ENCODE data around the gene ELAPOR2. TPM values are rescaled to one million over a fixed set of nuclear protein-coding genes. Genes with fewer than 3 reads are reported as not detected.
"Not testable (repeated sequence)": the region's sequence is repeated elsewhere in the genome, so short reads cannot be mapped to it uniquely, and the experiment has no call there.

Gene ELAPOR2, protein sequence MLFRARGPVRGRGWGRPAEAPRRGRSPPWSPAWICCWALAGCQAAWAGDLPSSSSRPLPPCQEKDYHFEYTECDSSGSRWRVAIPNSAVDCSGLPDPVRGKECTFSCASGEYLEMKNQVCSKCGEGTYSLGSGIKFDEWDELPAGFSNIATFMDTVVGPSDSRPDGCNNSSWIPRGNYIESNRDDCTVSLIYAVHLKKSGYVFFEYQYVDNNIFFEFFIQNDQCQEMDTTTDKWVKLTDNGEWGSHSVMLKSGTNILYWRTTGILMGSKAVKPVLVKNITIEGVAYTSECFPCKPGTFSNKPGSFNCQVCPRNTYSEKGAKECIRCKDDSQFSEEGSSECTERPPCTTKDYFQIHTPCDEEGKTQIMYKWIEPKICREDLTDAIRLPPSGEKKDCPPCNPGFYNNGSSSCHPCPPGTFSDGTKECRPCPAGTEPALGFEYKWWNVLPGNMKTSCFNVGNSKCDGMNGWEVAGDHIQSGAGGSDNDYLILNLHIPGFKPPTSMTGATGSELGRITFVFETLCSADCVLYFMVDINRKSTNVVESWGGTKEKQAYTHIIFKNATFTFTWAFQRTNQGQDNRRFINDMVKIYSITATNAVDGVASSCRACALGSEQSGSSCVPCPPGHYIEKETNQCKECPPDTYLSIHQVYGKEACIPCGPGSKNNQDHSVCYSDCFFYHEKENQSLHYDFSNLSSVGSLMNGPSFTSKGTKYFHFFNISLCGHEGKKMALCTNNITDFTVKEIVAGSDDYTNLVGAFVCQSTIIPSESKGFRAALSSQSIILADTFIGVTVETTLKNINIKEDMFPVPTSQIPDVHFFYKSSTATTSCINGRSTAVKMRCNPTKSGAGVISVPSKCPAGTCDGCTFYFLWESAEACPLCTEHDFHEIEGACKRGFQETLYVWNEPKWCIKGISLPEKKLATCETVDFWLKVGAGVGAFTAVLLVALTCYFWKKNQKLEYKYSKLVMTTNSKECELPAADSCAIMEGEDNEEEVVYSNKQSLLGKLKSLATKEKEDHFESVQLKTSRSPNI
- 10 to 100 TPM; 18.7 to 34.5 (median 19.0) TPM for total RNA-seq

DNA sequence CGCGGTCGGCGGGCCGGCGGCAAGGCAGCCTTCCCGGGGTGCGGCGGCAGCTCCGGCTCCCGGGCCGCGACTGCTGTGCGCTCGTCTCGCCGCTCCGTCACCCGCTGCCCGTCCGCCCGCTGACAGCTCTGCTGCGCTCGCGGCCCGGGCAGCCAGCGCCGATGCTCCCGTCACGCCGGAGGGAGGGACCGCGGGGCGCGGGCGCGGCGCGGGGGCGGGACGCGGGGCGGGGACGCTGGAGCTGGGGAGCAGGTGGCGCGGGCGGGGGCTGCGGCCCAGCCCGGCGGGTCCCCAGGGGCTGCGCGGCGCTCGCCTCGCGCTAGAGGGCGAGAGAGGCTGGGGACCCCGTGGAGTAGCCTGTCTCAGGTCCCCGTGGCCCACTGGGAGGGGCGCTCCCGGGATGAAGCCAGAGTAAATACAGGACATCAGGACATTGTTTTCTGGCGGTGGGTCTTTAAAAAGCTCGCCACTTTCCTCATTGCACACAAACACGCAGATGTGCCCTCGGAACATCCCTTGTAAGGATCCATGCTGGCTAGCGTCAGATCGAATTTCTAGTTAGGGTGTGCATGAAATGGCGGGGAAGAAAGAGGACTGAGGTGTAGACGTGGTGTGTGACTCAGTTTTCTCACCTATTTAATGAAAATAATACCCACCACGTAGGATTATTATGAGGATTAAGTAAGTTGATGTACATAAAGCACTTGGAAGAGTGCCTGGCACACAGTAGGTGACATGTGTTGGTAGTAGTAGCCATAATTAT, at the start of gene ELAPOR2:
Gene ELAPOR2 (minus strand): TSS at position 130 of the 763 bp plus-strand sequence. CDS start 141 bp downstream, outside the sequence.
- TF ChIP-seq, protein P1, sequence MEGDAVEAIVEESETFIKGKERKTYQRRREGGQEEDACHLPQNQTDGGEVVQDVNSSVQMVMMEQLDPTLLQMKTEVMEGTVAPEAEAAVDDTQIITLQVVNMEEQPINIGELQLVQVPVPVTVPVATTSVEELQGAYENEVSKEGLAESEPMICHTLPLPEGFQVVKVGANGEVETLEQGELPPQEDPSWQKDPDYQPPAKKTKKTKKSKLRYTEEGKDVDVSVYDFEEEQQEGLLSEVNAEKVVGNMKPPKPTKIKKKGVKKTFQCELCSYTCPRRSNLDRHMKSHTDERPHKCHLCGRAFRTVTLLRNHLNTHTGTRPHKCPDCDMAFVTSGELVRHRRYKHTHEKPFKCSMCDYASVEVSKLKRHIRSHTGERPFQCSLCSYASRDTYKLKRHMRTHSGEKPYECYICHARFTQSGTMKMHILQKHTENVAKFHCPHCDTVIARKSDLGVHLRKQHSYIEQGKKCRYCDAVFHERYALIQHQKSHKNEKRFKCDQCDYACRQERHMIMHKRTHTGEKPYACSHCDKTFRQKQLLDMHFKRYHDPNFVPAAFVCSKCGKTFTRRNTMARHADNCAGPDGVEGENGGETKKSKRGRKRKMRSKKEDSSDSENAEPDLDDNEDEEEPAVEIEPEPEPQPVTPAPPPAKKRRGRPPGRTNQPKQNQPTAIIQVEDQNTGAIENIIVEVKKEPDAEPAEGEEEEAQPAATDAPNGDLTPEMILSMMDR (IDR thresholded peaks at IDR 0.05), result no peak
- ATAC-seq (ENCODE audit: low FRiP score) (peak; percentile 96), DNase-seq (ENCODE audit: low spot score) (peak; percentile 27)

DNA sequence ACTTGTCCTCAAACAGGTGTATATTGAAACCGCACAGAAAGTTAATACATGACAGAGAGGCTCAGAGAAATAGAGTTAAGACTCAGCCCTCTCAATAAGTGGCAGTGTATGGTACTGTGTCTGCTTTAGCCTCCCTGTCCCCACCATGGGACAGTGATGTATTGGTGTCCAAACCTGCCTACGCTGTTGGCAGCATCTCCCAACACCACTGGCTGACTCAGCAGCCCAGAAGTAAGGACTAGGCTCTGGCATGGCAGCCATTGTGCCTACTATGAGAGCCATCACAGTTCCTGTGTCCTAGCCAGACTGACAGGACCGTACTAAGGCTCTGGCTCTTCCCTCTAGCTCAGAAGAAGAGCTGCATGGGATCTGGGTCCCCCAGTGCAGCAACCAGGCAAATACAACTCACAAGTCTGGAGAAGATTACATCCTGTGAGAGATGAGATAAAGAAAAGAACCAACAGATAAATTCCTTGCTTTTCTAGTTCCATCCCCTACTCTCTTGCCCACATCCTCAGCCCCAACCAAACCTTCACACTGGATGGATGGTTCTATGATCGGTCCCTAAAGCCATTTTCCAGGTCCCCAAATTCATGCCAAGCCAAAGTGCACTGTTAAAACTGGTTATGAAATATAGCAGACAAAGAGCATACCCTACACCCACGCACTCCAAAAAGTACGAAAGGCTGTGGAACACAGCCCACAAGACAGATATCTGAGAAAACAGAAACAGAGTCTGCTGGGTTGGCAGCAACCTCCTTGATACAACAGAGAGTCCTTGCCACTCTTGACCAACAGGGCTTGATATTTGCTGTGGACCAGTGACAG, 48.7 kb upstream of the ELAPOR2 start:
- ATAC-seq (ENCODE audit: low FRiP score) (no peak), DNase-seq (ENCODE audit: low spot score) (no peak)
- TF ChIP-seq, protein P1 (IDR thresholded peaks at IDR 0.05), result no peak

DNA sequence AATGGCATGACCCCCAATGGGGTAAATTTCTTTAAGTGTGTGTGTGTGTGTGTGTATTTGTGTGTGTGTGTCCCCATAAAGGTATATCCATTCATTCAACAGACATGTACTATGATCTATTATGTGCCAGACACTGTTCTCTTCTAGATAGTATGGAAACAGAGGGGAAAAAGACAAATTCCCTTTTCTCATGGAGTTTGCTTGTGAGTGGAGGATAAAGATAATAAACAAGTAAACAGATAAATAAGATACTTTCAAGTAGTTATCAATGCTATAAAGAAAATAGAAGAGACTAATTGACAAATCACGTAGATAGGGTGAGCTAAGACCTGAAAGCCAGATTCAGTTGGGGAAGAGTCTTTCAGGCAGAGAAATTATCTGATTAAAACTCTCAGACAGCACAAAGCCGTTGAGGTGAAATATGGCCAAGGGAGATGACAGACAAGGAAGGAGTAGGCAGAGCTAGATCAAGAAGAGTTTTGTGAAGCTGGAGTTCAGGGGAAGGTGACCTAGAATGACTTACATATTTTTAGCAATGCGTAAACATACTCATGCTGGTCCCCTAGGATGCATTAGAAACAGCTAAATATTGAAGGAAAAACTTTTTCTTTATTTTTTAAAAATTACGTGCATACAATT, 47.6 kb upstream of the ELAPOR2 start:
- TF ChIP-seq, protein P1 (IDR thresholded peaks at IDR 0.05), result no peak
- DNase-seq (ENCODE audit: low spot score) (no peak), ATAC-seq (ENCODE audit: low FRiP score) (no peak)

DNA sequence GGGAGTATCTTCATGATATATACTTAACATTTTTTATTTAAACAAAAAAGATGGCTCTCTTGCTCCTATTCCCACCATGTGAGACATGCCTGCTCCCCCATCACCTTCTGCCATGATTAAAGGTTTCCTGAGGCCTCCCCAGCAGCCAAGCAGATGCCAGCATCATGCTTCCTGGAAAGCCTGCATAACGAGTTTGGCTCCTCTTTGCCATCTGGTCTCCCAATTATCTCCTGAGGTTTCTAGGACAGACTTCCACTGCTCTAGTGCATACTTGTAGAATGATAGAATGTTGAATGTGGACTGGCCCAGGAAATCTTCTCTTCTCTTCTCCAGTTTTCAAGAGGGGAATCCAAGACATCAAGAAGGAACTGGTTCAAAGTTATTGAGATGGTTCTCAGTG, 45.9 kb upstream of the ELAPOR2 start:
- no peak for ATAC-seq (ENCODE audit: low FRiP score)
- TF ChIP-seq, protein P1 (IDR thresholded peaks at IDR 0.05), result no peak
- DNase-seq (ENCODE audit: low spot score), result no peak

DNA sequence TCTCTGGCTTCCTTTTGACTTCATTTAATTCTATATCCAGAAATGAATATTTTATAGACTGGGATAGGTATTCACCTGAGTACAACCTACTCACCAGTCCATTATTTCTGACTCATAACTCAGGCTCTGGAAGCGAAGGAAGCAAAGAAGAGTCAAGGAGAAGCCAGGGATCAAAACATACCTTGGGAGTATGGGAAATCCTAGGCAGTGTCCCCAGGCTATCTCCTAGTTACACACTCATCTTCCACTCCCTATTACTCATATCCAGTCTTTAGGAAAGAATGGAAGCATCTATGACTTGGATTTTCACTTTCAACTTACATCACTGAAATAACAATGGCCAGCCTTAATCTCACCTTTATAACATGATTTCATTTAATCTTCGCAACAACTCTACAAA, 40.9 kb upstream of the ELAPOR2 start:
- TF ChIP-seq, protein P1 (IDR thresholded peaks at IDR 0.05), result no peak
- DNase-seq (ENCODE audit: low spot score) (no peak), ATAC-seq (ENCODE audit: low FRiP score) (no peak)

DNA sequence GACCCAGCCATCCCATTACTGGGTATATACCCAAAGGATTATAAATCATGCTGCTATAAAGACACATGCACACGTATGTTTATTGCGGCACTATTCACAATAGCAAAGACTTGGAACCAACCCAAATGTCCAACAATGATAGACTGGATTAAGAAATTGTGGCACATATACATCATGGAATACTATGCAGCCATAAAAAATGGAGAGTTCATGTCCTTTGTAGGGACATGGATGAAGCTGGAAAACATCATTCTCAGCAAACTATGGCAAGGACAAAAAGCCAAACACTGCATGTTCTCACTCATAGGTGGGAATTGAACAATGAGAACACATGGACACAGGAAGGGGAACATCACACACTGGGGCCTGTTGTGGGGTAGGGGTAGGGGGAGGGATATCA, 37.9 kb upstream of the ELAPOR2 start:
- DNase-seq (ENCODE audit: low spot score); ATAC-seq (ENCODE audit: low FRiP score): not testable (repeated sequence)

All from omental fat pad (tissue), 4 donors.